Upper lobe of left lung (tissue), 6 donors: Measurements from ENCODE around the gene CCDC121. TPM values are rescaled to one million over a fixed set of nuclear protein-coding genes. Genes with fewer than 3 reads are reported as not detected.

Source experiments
- ATAC-seq, 2 donors: fragments of 200-7000 bp; cut with Tn5 transposase; one replicate each; pipeline ENCODE4 v1.9.1; 2022; ENCODE audit warnings: mild to moderate bottlenecking in 2 of 2, moderate library complexity in 2 of 2; ENCODE audit not compliant: low FRiP score in 2 of 2
- DNase-seq, 2 donors: peaks; one replicate each; pipeline ENCODE4 v3.0.0-alpha.2; 2019 to 2020
- H3K27ac ChIP-seq, 4 donors: fragments of 200-600 bp; sonication (generic); one replicate each; pipeline ENCODE4 v1.5.1; 2016 to 2019
- H3K27me3 ChIP-seq, 4 donors: fragments of 200-600 bp; sonication (generic); one replicate each; pipeline ENCODE4 v1.5.1; 2017 to 2019
- H3K36me3 ChIP-seq, 4 donors: fragments of 200-600 bp; sonication (generic); one replicate each; pipeline ENCODE4 v1.5.1; 2016 to 2019
- H3K4me1 ChIP-seq, 4 donors: fragments of 200-600 bp; sonication (generic); one replicate each; pipeline ENCODE4 v1.5.1; 2018 to 2019
- H3K4me3 ChIP-seq, 4 donors: fragments of 200-600 bp; sonication (generic); one replicate each; pipeline ENCODE4 v1.5.1; 2017 to 2019; ENCODE audit warnings: mild to moderate bottlenecking in 2 of 4, moderate library complexity in 1 of 4
- H3K9me3 ChIP-seq, 4 donors: fragments of 200-600 bp; sonication (generic); one replicate each; pipeline ENCODE4 v1.5.1; 2018 to 2019
- CTCF ChIP-seq, 6 experiments: fragments of 450-650 bp in 4 of 6; fragments of 200-600 bp in 2 of 6; sonication (generic) in 2 of 6; IDR thresholded peaks; one replicate each; pipeline ENCODE4 v1.5.1; 2016 to 2019; ENCODE audit warnings: antibody characterized with exemption in 6 of 6
- EP300 ChIP-seq, 4 donors: sonication (generic); formaldehyde crosslinking; IDR thresholded peaks; one replicate each; pipeline ENCODE4 v1.5.1; 2017; ENCODE audit warnings: antibody characterized with exemption in 4 of 4, control low read depth in 2 of 4
- POLR2A ChIP-seq, 4 donors: fragments of 450-650 bp; IDR thresholded peaks; one replicate each; pipeline ENCODE4 v1.5.1; 2016 to 2017; ENCODE audit warnings: antibody characterized with exemption in 4 of 4, mild to moderate bottlenecking in 2 of 4
- POLR2AphosphoS5 ChIP-seq, 2 donors: sonication (generic); formaldehyde crosslinking; IDR thresholded peaks; one replicate each; pipeline ENCODE4 v1.5.1; 2017; ENCODE audit warnings: antibody characterized with exemption in 2 of 2
- WGBS, 2 donors: methylation state at CpG; one replicate each; pipeline ENCODE4 v1.1.5; 2017 to 2018; 5-methylcytosine and 5-hydroxymethylcytosine counted together
- total RNA-seq, 6 donors: library from RNA; depleted of rRNA in 4 of 6; stranded (reverse); fragments of >200 nt in 4 of 6; gene quantifications; one replicate each; pipeline versions ENCODE4 v1.1.0 to v1.2.1, GENCODE V29; 2016 to 2021
- donor health status: DM: no; HTN: no; CAD: no; lungs with moderate emphysema.
- donor health status: DM: no; HTN: yes; CAD: no; lungs with severe emphysema.

The CCDC121 gene
- total RNA-seq, 6 donors from 2014 or later, result 1.3 to 7.3 (median 3.6) TPM

GRCh38 chr2:27587025-27587424, 41.8 kb downstream of the CCDC121 start:
- H3K27ac ChIP-seq, result no peak overlapping the region
- peaks cover 16 to 33% (median 20%) of the 10 kb centered on the region in 4 donors for H3K4me1 ChIP-seq
- no peak overlapping the region for H3K4me3 ChIP-seq
- WGBS, 2 donors, result 88 to 97% methylated on average over 2 of the region's 2 CpGs
- no peak for TF ChIP-seq CTCF (IDR thresholded peaks at IDR 0.05)
- TF ChIP-seq POLR2A (IDR thresholded peaks at IDR 0.05), result no peak
- no peak for TF ChIP-seq POLR2AphosphoS5 (IDR thresholded peaks at IDR 0.05)
- TF ChIP-seq EP300 (IDR thresholded peaks at IDR 0.05), result no peak
- H3K36me3 ChIP-seq, result no peaks in the 10 kb centered on the region
- peaks cover 0 to 18% (median 6%) of the 10 kb centered on the region in 4 donors for H3K9me3 ChIP-seq
- ATAC-seq (no peak), DNase-seq (no peak)
- H3K27me3 ChIP-seq, result no peaks in the 10 kb centered on the region

- Histone ChIP-seq H3K27ac (no peak overlapping the region), H3K4me3 (no peak overlapping the region), H3K36me3 (no peaks in the 10 kb centered on the region), H3K27me3 (no peaks in the 10 kb centered on the region), H3K4me1 (peaks cover 16 to 33% (median 20%) of the 10 kb centered on the region in 4 donors), H3K9me3 (peaks cover 0 to 3% (median 0%) of the 10 kb centered on the region in 4 donors)
- ATAC-seq (no peak), DNase-seq (no peak)
- 69 to 85% methylated on average over 3 of the region's 3 CpGs for WGBS, 2 donors
- no peak for TF ChIP-seq CTCF (IDR thresholded peaks at IDR 0.05)
- no peak for TF ChIP-seq POLR2AphosphoS5 (IDR thresholded peaks at IDR 0.05)
- no peak for TF ChIP-seq POLR2A (IDR thresholded peaks at IDR 0.05)
- no peak for TF ChIP-seq EP300 (IDR thresholded peaks at IDR 0.05)
These were observed 44.2 kb downstream of the CCDC121 start for GRCh38 chr2:27584597-27584996.

GRCh38 chr2:27583390-27583915, 45.4 kb downstream of the CCDC121 start:
- ATAC-seq, result peak in 1 of 2 donors; percentile 25
- H3K9me3 ChIP-seq, result no peaks in the 10 kb centered on the region
- peaks cover 16 to 33% (median 20%) of the 10 kb centered on the region in 4 donors for H3K4me1 ChIP-seq
- peak overlapping the region; percentile 35 to 75 (median 64) for H3K4me3 ChIP-seq
- no peak for DNase-seq
- H3K27ac ChIP-seq, result peak overlapping the region; percentile 53 to 81 (median 77)
- 4 to 6% methylated on average over 9 to 12 of the region's 12 CpGs for WGBS, 2 donors
- TF ChIP-seq EP300 (IDR thresholded peaks at IDR 0.05), result no peak
- no peak for TF ChIP-seq POLR2A (IDR thresholded peaks at IDR 0.05)
- no peak for TF ChIP-seq CTCF (IDR thresholded peaks at IDR 0.05)
- TF ChIP-seq POLR2AphosphoS5 (IDR thresholded peaks at IDR 0.05), result no peak
- H3K27me3 ChIP-seq, result no peaks in the 10 kb centered on the region
- H3K36me3 ChIP-seq, result no peaks in the 10 kb centered on the region

- Histone ChIP-seq H3K9me3 (peaks cover 0 to 5% (median 1%) of the 10 kb centered on the region in 4 donors), H3K36me3 (no peaks in the 10 kb centered on the region), H3K27ac (peak within 1 kb of the TSS; percentile 53 to 81 (median 77)), H3K27me3 (no peaks in the 10 kb centered on the region), H3K4me1 (peaks cover 16 to 33% (median 20%) of the 10 kb centered on the region in 4 donors), H3K4me3 (peak within 1 kb of the TSS; percentile 35 to 75 (median 64))
- peak in 3 of 4 donors; percentile 44 to 72 (median 53) for TF ChIP-seq POLR2A (IDR thresholded peaks at IDR 0.05)
- TF ChIP-seq POLR2AphosphoS5 (IDR thresholded peaks at IDR 0.05), result peak; percentile 71 to 78
- TF ChIP-seq EP300 (IDR thresholded peaks at IDR 0.05), result peak in 1 of 4 donors; percentile 8
- TF ChIP-seq CTCF (IDR thresholded peaks at IDR 0.05), result peak in 2 of 6 experiments; percentile 4 to 31
- 0 to 1% methylated on average over 23 to 38 of the region's 38 CpGs for WGBS, 2 donors
- peak; percentile 92 to 94 for DNase-seq
- ATAC-seq, result peak; percentile 95 to 97
These were observed 46.0 kb downstream of the CCDC121 start, which contains the start of gene ZNF512 for GRCh38 chr2:27582695-27583389. ZNF512 (plus strand) TSS chr2:27583042; CDS start chr2:27583113, 71 bp downstream.
